ENCODE data around the gene MNT.
A peak's percentile ranks its signal among the peaks of the same experiment; 100 is the strongest.

The MNT gene

DNA sequence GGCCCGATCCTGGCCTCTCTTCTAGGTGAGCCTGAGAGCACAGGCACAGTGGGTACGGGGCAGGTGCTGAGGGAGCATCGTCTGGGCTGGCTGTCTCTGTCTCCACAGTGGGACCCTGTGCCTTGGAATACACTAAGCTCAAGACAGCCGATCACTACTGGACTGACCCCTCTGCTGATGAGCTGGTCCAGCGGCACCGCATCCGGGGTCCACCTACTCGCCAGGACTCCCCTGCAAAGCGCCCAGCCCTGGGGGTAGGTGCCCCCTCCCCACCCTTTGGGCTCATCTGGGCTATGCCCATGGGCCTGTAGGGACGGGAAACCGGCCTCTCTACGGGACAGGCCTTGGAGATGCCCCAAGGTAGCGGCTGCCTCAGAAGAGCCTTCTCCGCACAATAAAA is 38.0 kb downstream of the MNT start:
- DNase-seq: no peak

DNA sequence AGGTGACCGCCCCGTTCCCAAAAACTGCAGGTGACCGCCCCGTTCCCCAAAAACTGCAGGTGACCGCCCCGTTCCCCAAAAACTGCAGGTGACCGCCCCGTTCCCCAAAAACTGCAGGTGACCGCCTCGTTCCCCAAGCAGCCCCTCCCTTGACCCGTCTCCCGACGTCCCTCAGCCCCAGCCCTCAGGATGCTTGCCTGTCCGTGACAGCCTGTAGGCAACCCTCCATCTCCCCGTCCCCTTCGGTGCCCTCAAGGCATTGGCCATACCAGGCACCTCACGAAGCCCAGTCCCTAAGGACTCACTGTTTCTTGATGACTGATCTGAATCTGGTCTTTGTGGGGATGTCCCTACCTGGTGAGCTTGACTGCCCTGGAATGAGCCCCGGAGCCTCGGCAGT is 38.4 kb downstream of the MNT start:
- no peak for DNase-seq

DNA sequence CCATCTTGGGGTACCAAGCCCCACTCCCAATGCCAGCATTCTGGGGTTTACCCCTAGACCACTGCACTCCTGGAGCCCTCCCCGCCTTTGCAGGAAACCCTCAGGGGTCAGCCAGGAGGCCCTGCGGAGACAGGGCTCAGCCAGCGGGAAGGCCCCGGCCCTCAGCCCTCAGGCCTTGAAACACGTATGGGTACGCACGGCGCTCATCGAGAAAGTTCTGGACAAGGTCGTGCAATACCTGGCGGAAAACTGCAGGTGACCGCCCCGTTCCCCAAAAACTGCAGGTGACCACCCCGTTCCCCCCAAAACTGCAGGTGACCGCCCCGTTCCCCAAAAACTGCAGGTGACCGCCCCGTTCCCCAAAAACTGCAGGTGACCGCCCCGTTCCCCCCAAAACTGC is 38.8 kb downstream of the MNT start:
- DNase-seq: no peak

DNA sequence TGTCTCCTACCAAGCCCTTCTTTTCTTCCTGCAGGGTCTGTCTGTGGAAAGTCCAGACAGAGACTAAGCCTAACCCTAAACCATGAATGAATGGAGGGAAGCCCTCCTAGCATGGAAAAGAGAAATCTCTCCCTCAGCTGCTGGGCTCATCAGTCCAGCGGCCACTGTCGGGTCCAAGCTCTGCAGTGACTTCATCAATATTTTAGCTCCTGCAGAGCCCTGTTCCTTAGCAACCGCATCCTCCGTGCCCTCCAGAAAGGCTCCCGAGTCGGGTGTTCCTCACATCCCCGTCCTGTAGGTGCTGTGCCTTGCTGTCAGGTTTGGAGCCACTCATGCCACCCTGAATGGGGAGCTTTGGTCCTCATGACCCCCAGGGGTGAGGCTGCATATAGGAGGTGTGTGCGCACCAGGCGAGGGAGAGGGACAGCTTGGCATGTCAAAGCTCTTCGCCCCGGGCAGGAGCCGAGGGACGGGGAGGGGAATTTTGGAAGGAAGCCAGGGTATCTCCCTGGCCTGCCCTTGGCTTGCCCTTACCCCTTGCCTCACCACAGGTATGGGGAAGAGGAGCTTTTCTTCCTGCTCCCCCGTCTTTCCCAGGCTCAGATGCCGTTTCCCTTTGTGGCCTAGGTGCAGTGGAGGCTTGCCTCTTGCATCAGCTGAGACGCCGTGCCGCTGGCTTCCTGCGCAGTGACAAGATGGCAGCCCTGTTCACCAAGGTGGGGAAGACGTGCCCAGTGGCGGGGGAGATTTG is 39.7 kb downstream of the MNT start:
- DNase-seq: no peak

DNA sequence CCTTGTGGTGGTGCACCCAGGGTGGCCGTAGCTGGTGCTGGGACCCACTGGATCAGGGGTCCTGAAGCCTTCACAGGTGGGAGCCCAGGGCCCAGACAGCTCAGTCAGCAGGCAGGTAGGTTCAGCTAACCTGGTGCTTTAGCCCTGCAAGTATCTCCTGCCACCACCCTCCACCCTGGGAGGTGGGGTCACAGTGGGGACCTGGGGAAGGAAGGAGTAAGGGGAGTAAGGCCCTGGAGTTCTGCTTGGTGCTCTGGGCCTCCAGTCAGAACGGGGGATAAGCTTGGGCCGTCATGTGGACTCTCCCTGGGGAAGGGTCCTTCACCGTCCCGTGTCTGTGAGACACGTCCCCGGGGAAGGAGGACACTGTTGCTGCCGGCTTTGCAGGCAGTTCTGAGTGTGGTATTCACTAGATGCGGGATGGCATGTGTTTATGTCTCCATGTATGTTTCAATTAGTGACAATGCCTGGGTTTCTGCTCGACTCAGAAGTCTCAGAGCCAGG is 42.9 kb downstream of the MNT start:
- no peak for DNase-seq

DNA sequence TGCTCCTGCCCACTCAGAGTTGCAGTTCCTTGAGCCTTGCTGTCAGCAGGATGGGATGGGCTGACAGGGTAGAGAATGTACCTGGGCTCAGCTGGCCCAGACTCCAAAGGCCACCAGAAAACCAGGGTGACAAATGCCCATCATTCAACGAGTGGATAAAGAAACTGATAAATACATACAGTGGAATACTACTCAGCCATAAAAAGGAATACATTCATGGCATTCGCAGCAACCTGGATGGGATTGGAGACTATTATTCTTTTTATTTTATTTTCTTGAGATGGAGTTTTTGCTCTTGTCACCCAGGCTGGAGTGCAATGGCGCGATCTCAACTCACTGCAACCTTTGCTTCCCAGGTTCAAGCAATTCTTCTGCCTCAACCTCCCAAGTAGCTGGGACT is 43.6 kb downstream of the MNT start:
- no peak for DNase-seq

DNA sequence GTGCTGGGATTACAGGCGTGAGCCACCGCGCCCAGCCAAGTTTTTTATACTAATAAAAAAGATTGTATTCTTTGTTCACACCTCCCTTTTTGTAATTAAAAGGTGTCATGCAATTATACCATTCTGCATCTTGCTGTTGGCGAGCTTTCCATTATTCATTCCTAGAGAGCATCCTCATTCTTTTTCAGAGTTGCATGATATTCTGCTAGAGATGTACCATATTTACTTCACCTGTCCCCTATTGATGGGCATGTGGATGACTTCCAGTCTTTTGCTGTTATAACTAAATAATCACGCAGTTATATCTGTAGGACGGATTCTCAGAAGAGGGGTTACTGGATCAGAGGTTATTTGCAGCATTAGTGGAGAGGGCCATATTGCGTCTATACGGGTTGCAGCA is 46.5 kb downstream of the MNT start:
- no peak for DNase-seq

DNA sequence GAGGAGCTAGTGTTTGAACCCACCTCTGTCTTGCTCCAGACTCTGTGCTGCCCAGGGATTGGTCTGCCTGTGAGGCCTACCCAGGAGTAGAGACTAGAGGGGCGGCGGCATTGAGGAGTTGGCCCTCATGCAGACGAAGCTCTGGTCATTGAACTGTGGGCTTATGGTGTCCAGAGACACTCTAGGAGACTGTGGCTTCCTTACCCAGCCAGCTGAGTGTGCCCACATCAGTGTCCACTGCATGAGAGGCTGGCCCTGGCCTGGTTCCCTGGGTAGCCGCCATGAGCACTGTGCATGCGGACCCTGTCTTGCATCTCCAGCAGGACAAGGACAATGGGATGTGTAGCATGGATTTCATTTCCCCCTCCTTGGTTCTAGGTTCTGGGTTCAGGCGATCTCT is 49.6 kb downstream of the MNT start:
- DNase-seq: no peak

DNA sequence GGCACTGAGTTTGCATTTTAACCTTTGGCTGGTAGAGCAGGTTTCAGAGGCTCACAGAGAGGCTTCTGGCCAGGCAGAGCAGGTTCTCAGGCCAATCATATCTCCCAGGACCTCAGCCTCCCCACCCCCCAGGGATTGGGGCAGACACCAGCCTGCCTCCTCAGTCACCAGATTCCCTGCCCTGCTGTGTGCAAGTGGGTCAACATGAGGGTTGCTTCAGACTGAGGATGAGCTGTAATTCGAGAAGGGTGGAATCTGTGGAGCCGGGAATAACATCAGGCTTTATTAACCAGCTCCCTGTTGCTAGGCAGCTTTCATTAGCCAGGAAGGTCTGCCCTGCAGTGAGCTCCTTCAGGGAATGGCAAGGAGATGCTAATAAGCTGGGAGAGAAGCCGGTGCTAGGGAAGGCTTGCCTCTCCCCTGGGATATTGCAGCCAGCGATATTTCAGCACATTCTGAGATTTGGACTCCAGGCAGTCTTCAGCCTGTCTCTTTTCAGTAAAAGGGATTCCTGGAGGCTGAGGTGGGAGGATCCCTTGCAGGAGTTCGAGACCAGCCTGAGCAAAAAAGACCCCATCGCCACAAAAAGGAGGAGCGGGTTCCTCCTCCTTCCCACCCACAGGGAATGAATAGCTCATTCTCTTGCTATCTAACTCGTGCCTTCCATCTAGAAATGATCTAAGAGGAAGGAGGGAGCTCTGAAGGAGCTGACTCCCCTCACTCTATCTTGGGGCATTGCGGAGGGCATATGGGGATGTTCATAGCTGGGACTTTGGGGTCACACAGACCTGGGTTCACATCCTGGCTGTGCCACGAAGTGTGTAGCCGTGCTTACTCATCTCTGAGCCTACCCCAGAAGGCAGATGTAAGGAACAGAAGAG is 52.8 kb downstream of the MNT start:
- peak; percentile 31 for DNase-seq

DNA sequence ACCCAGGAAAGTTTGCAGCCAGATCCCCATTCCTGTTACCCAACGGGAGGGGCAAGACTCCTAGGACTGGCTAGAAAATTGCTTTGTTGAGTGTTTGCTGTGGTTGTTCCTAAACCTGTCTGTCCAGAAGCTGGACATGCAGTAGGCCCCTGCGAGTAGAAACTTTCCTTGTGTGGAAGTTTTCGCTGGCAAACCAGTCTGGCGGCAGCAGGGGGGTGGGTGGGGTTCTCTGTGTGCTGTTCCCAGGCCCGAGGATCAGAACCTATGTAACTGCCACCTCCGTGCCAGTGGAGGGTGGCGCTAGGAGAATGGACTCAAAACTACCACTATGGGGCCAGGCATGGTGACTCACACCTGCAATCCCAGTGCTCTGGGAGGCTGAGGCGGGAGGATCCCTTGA is 54.4 kb downstream of the MNT start:
- no peak for DNase-seq

DNA sequence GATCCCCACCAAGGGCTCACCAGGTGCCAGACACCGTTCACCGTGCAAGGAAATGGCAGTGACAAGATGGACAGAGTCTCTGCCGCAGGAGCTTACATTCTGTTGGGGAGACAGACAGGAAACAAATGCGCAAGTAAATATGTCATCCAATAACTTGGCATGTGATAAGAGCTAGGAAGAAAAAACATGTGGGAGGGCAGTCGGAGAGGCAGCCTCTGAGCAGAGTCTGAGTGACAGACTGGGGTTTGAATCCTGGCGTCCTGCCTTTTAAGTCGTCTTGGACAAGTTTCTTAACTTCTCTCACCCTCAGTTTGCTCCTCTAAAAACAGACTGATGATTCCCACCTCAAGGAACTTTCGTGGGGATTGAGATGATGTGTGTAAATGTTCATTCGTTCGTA is 56.3 kb downstream of the MNT start:
- DNase-seq: no peak

DNA sequence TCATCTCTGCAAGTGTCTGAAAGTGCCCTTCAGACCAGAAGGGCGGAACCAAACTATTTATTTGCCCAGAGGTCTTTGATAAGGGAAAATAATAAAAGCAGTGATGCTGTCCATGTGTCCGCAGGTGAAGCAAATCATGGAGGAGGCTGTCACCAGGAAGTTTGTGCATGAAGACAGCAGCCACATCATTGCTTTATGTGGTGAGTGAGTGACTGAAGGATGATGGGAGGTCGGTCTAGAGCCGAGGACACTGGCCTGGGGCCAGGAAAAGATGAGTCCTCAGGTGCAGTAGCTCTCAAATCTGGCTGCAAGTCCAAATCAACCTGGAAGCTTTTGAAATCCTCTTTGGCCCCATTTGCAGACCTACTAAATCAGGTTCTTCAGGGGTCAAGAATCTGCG is 57.4 kb downstream of the MNT start:
- DNase-seq: peak; percentile 78

DNA sequence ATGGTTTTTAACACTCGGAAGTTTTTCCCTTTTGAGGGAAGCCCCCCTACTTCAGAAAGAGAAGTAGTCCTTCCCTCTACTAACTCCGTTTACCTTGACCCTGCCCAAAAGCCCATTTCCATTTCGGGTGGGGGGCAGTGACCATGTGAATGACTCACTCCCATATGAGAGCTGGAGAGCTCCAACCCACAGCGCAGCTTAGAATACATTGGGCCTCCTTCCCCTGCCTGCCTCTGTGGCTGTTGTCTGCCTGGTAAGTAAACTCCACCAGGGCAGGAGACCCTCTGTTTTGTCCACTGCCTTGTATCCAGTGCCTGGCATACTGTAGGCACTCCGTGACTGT is 62.6 kb downstream of the MNT start:
- no peak for DNase-seq

DNA sequence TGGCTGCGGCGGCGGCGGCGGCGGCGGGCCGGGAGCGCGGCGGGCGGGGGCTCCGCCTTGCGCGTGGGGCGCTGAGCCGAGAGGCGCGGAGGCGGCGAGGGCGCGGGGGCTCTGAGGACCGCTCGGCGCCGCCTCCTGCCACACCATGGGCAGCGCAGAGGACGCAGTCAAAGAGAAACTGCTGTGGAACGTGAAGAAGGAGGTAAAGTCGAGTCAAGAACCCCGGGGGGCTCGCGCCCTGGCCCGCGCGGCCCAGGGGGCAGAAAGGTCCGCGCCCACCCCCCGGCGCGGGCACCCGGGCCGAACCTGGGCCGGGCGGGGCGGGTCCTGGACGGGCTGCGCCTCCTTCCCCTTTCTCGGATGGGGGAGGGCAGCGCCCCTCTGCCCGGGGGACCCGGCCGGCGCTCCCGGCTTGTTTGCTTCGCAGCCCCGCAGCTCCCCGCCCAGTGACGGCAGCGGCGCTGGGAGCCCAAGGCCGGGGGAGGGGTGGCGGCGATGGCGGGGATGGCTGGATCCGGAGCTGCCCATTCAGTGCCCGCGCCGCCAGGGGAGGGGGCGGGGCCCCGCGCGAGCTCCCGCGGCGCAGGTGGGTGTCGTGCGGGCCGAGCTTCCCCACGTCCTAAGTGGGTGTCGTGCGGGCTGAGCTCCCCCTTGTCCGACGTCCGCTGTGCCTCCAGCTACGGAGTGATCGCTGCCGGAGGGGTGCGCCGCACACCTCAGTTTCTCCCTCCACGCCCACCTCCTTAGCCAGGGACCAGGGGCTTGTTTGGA is 63.1 kb downstream of the MNT start:
- peak; percentile 86 for DNase-seq

DNA sequence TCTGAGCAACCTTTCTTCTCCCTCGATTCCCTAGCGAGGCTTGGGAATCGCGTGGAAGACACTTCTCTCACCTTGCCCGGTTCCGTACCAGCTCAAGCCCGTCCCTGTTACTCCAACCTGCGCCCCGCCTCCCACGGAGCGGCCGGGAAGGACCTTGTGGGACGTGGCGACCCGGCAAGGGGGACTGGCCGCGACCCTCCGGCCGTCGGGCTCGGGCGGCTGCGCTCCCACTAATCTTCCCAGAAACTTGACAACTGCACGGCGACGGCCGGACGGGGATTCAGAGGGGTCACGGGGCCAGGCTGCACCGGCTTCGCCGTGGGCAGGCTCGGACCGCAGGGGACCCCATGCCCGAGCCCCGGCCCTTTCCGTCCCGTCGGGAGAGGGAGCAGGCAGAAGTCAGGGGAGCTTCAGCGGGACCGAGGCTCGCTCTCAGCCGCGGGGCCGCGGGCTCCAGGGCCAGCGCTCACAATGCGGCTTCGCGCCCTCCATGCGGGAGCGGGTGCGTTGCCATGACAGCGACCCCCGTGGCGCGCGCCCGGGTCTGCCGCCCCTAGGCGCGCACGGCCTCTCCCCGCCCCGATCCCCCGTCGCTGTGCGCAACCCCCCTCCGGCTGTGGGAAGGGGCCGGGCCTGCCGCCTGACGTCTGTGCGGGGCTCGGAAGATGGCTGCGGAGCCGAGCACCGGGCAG is 63.9 kb downstream of the MNT start, which contains the start of gene SGSM2:
Gene SGSM2, plus strand, starts transcription at position 650 of the 692 bp plus-strand sequence. CDS start 188 bp downstream, outside the sequence.
- DNase-seq: peak; percentile 90

DNA sequence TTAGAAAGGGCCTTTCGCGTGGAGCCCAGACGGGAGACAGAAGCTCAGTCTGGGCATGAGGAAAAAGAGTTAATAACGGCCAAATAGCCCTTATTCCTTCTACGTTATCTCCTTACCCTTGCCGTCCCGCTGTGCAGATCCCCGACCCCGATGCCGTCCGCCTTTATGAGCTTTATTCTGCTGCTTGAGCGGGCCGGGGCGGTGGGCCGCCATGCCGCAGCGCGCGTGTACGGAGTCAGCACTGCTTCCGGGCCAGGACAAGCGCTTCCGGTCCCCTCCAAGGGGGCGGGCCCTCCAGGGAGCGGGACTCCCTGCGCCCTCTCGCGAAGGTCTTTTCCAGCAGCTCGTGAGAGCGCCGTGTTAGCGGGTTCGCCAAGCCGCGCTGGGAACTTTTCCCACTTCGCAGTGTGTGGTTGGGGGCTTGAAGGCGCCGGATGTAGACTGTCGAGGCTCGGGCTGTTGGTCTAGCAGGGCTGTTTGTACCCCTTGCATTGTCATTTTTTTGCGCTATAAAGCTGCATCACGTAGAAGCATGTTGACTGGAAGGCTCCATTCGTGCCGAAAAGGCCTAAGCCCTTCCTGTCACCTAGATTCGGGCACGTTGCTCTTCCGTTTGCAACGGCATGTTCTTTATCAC is 64.5 kb downstream of the MNT start, which contains the start of gene TSR1:
Gene TSR1, minus strand, starts transcription at position 243 of the 637 bp plus-strand sequence. Its CDS starts 30 bp downstream, at position 213.
- peak; percentile 97 for DNase-seq

DNA sequence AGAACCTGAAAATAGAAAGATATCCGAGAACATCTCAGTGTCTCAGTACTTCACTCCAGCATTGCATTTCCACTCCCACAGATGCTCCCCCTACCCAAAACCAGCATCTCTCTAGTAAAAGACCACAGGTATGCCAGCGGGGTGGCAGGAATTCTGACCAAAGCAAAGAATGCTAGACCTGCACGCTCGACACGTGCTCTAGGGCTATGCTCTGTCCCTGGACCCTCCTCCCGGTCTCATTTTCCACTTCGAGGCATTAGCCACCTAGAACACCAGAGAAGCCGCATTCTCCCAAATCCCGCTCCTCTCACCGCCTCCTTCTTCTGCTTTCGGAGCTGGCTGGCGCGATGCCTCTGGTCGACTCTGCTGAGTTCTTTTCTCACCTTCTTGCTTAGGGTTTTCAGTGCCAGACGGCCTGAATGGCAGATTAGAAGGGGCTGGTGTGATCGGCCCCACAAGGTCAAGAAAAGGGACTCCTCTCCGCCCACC is 65.1 kb downstream of the MNT start:
- no peak for DNase-seq

All from activated effector memory CD4-positive, alpha-beta T cell treated with anti-CD3 and anti-CD28 coated beads, Interleukin-2, amount 50 U/mL, for 16 hours (primary cell).